Measurements from ENCODE around the gene ARHGEF7.

Gene ARHGEF7

DNA sequence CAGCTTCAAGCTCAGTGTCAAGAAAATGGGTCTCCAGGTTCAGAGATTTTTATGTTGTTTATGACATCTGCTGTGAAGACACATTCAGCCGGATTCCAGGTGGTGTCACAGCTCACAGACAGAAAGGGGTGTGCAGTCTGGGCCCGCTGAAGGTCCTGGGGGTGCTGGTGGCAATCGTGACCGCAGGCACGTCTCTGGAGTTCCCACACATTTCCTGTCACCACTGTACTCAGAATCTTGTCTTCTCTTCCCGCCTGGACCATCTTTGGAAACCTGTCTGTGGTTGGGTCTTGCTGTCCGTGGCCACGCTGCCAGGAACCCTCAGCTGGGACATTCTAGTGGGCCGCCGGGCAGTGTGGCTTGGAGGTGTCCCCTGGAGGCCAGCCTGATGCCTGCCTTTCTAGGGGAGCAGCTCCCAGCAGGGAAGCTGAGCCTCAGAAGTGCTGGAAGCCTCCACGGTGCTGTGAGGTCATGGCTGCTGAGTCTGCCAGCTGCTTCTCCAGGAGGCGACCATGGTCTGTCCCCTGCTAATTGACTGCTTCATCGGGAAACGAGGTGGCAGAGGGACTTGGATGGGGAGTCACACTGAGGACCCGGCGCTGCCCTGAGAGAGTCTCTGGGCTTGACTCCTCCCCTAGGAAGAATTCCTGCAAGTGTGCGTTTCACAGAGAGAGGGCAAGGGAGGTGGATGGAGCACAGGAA lies 209.0 kb downstream of the ARHGEF7 start:
- TF ChIP-seq, protein P1, sequence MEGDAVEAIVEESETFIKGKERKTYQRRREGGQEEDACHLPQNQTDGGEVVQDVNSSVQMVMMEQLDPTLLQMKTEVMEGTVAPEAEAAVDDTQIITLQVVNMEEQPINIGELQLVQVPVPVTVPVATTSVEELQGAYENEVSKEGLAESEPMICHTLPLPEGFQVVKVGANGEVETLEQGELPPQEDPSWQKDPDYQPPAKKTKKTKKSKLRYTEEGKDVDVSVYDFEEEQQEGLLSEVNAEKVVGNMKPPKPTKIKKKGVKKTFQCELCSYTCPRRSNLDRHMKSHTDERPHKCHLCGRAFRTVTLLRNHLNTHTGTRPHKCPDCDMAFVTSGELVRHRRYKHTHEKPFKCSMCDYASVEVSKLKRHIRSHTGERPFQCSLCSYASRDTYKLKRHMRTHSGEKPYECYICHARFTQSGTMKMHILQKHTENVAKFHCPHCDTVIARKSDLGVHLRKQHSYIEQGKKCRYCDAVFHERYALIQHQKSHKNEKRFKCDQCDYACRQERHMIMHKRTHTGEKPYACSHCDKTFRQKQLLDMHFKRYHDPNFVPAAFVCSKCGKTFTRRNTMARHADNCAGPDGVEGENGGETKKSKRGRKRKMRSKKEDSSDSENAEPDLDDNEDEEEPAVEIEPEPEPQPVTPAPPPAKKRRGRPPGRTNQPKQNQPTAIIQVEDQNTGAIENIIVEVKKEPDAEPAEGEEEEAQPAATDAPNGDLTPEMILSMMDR (IDR thresholded peaks at IDR 0.05; ENCODE audit: control insufficient read depth, insufficient read depth, low read depth, low read length, missing control alignments): no peak
- DNase-seq (ENCODE audit: low read depth): no peak
- H3K4me3 ChIP-seq (ENCODE audit: control insufficient read depth, low read depth, low read length): no peak overlapping the region

DNA sequence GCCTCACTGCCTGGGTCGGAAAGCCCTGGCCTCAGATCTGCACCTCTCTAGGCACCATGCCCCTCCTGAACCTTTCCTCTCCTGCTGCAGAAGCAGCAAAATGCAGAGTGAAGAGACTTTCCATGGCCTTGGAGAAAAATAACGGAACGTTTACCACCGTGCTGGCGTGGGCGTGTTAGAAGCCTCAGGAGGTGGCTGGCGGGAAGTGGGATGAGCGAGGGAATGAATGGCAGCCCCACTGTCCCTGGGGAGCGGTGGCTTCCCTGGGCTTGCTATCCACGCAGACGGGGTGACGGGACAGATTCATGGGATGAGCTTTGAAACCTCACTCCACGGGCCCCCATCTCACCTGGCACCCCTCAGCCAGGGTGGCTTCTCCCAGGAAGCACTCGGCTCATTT lies 209.6 kb downstream of the ARHGEF7 start:
- no peak for DNase-seq (ENCODE audit: low read depth)
- TF ChIP-seq, protein P1 (IDR thresholded peaks at IDR 0.05; ENCODE audit: control insufficient read depth, insufficient read depth, low read depth, low read length, missing control alignments): no peak
- no peak overlapping the region for H3K4me3 ChIP-seq (ENCODE audit: control insufficient read depth, low read depth, low read length)

DNA sequence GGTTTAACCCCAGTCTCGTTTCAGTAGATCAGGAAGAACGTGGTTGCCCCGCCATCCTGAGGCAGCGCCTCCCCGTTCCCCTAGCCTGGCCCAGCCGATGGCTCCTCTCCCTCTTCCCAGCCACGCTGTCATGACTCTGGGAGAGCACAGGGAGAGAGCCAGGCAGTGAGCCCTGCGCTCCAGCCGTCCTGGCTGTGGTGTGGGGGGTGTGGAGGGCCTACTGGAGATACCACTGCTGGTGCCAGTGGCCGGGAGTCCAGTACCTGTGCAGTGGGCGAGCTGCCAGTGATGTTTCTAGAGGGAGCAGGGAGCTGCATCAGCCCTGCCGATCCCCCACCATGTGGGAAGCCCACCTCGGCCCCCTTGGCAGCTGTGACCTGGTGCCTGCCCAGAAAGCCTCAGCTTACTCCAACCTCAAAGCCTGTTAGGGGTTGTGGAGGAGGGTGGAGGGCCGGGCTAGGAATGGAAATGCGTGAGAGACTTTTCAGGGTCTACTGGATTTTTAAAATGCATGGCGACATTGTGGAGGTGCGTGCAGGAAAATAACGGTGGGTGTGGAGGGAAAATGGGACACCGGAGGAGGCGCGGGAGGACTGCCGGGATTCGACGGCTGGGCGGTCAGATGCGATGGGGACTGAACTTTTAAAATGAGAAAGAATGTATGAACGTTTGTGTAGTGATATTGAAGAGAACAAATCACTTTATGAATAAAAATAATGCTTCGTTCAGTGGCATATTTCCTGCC lies 210.2 kb downstream of the ARHGEF7 start:
- TF ChIP-seq, protein P1 (IDR thresholded peaks at IDR 0.05; ENCODE audit: control insufficient read depth, insufficient read depth, low read depth, low read length, missing control alignments): no peak

DNA sequence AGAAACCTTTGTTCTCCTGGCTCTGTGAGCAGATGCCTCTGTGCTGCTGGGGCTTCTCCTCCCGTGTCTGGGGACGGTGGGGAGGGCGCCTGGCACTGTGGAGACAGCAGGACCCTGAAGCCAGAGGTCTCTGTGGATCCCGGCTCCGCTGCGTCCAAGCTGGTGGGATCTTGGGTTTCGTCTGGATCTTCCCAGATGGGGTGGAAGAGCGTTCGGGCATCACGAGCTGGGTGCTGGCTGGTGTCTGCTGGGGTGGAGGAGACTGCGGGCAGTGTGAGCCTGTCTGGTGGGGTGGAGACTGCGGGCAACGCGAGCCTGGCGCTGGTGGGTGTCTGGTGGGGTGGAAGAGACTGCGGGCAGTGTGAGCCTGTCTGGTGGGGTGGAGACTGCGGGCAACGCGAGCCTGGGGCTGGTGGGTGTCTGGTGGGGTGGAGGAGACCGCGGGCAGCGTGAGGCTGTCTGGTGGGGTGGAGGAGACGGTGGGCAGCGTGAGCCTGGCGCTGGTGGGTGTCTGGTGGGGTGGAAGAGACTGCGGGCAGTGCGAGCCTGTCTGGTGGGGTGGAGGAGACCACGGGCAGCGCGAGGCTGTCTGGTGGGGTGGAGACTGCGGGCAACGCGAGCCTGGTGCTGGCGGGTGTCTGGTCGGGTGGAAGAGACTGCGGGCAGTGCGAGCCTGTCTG lies 211.0 kb downstream of the ARHGEF7 start:
- TF ChIP-seq, protein P1 (IDR thresholded peaks at IDR 0.05; ENCODE audit: control insufficient read depth, insufficient read depth, low read depth, low read length, missing control alignments): no peak
- no peak for DNase-seq (ENCODE audit: low read depth)
- no peak overlapping the region for H3K4me3 ChIP-seq (ENCODE audit: control insufficient read depth, low read depth, low read length)

More for the DNA sequence above, 210.2 kb downstream of the ARHGEF7 start:
- no peak for DNase-seq (ENCODE audit: low read depth)
- no peak overlapping the region for H3K4me3 ChIP-seq (ENCODE audit: control insufficient read depth, low read depth, low read length)

DNA sequence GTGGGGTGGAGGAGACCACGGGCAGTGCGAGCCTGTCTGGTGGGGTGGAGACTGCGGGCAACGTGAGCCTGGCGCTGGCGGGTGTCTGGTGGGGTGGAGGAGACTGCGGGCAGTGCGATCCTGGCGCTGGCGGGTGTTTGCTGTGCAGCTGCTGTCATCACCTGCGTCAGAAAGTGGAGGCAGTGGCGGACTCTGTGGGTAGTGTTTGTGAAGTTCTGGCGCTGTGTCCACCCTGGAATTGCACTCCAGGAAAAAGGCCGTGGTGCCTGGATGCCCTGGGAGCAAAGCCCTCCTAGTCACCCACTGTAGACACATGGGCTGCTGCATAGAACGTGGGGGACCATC lies 211.5 kb downstream of the ARHGEF7 start:
- TF ChIP-seq, protein P1 (IDR thresholded peaks at IDR 0.05; ENCODE audit: control insufficient read depth, insufficient read depth, low read depth, low read length, missing control alignments): no peak
- no peak for DNase-seq (ENCODE audit: low read depth)
- H3K4me3 ChIP-seq (ENCODE audit: control insufficient read depth, low read depth, low read length): no peak overlapping the region

DNA sequence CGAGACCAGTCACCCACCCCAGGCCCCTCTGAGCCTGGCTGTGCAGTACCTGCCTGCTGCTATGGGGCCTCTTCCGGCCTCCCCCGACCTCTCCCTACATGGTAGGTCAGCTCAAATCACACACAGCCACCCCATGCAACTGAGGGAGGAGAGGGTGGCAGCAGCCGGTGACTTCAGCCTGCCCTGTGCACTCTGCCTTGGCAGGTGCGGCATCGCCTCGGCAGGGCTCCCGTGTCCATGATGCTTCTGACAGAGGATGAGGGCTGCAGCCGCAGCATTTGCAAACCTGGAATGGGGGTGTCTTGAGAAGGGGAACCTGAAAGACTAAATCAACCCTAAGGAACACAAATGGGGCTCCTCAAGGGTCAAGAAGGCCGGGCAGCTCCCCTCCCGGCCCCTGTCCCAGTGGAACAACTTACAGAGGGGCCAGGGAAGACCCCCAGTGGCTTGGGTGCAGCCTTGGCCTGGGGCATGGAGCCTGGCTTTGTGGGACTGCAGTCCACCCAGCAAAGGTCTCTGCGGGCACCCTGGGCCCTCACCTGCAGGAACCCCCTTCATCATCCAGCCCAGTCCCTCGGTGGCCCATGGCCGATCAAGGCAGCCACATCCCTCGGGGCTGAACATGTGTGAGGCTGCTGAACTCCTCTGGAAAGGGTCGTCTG lies 212.0 kb downstream of the ARHGEF7 start:
- no peak for DNase-seq (ENCODE audit: low read depth)
- H3K4me3 ChIP-seq (ENCODE audit: control insufficient read depth, low read depth, low read length): no peak overlapping the region
- TF ChIP-seq, protein P1 (IDR thresholded peaks at IDR 0.05; ENCODE audit: control insufficient read depth, insufficient read depth, low read depth, low read length, missing control alignments): no peak
